Activated CD4-positive, alpha-beta T cell treated with anti-CD3 and anti-CD28 coated beads, Interleukin-2, amount 10 ng/mL, durations not matched to agents 7 days and 5 days (primary cell): ENCODE data around the gene RNF157. TPM values are rescaled to one million over a fixed set of nuclear protein-coding genes. Genes with fewer than 3 reads are reported as not detected.
"Not testable (repeated sequence)": the region's sequence is repeated elsewhere in the genome, so short reads cannot be mapped to it uniquely, and the experiment has no call there.

Experiments used
- CTCF ChIA-PET: fragments of 350-600 bp; sonication (Branson Sonifier 250); formaldehyde crosslinking; loops from one replicate; lab custom pipeline; 2021; ENCODE audit warnings: antibody characterized with exemption; lab: Charles Lee
- POLR2A ChIA-PET: fragments of 350-600 bp; sonication (Branson Sonifier 250); formaldehyde crosslinking; loops from one replicate; lab custom pipeline; 2021; ENCODE audit warnings: antibody characterized with exemption; lab: Charles Lee
- DNase-seq: peaks from one replicate; pipeline ENCODE4 v3.0.0-alpha.2; 2020
- H3K27ac Mint-ChIP-seq: one replicate; pipeline ENCODE4 v1.8.0; 2021; ENCODE audit warnings: mild to moderate bottlenecking, moderate library complexity, mixed read lengths
- H3K27me3 Mint-ChIP-seq: one replicate; pipeline ENCODE4 v1.8.0; 2021; ENCODE audit warnings: mixed read lengths
- H3K36me3 Mint-ChIP-seq: one replicate; pipeline ENCODE4 v1.8.0; 2021; ENCODE audit warnings: low read depth, mixed read lengths
- H3K4me1 Mint-ChIP-seq: one replicate; pipeline ENCODE4 v1.8.0; 2021; ENCODE audit warnings: mixed read lengths
- H3K4me3 Mint-ChIP-seq: one replicate; pipeline ENCODE4 v1.8.0; 2021; ENCODE audit warnings: mild to moderate bottlenecking, moderate library complexity, mixed read lengths
- H3K9me3 Mint-ChIP-seq: one replicate; pipeline ENCODE4 v1.8.0; 2021; ENCODE audit warnings: mixed read lengths
- total RNA-seq, 2 experiments: library from RNA; stranded (reverse); gene quantifications; one replicate each; pipeline ENCODE4 v1.2.3, GENCODE V29; 2021

Gene RNF157
- total RNA-seq, 2 experiments from 2014 or later: 121 to 129 TPM

- Mint-ChIP-seq H3K9me3 (peaks cover 2% of the 10 kb centered on the region), H3K27me3 (no peaks in the 10 kb centered on the region), H3K36me3 (peaks cover 3% of the 10 kb centered on the region), H3K4me1 (peaks cover 75% of the 10 kb centered on the region), H3K27ac (peak overlapping the region; percentile 31), H3K4me3 (no peak overlapping the region)
- no peak for DNase-seq
- ChIA-PET POLR2A (no interaction called here), CTCF (no interaction called here)
These were observed 9.8 kb upstream of the RNF157 start for GRCh38 chr17:76250141-76250540.

GRCh38 chr17:76248013-76248782, 7.9 kb upstream of the RNF157 start:
- Mint-ChIP-seq H3K4me1 (peaks cover 86% of the 10 kb centered on the region), H3K9me3 (no peaks in the 10 kb centered on the region), H3K27me3 (no peaks in the 10 kb centered on the region), H3K36me3 (peaks cover 3% of the 10 kb centered on the region), H3K4me3 (no peak overlapping the region), H3K27ac (peak overlapping the region; percentile 78)
- DNase-seq: no peak
- ChIA-PET CTCF (interaction anchor here (1.1 to 5.2 kb wide), 7 partner anchors 10 to 66 kb away, joined by 3 to 40 read pairs (median 7); partner anchors contain the start of gene UBALD2), POLR2A (interaction anchor here (0.8 kb wide), 1 partner anchor 20 kb away, joined by 4 read pairs; no protein-coding TSS in a partner anchor)

GRCh38 chr17:76247304-76247703, 7.0 kb upstream of the RNF157 start:
- Mint-ChIP-seq H3K9me3 (no peaks in the 10 kb centered on the region), H3K27me3 (no peaks in the 10 kb centered on the region), H3K4me1 (peaks cover 86% of the 10 kb centered on the region), H3K36me3 (peaks cover 6% of the 10 kb centered on the region), H3K4me3 (no peak overlapping the region), H3K27ac (peak overlapping the region; percentile 92)
- ChIA-PET CTCF (interaction anchor here (1.1 to 5.2 kb wide), 10 partner anchors 8 to 126 kb away, joined by 3 to 40 read pairs (median 5); partner anchors contain the start of gene UBALD2), POLR2A (interaction anchor here (0.6 to 1.7 kb wide), 4 partner anchors 21 to 147 kb away, joined by 4 to 45 read pairs (median 8); no protein-coding TSS in a partner anchor)
- no peak for DNase-seq

GRCh38 chr17:76246080-76247066, 6.1 kb upstream of the RNF157 start:
- Mint-ChIP-seq H3K9me3 (no peaks in the 10 kb centered on the region), H3K4me3 (peak overlapping the region; percentile 62), H3K27ac (peak overlapping the region; percentile 92), H3K36me3 (peaks cover 6% of the 10 kb centered on the region), H3K27me3 (no peaks in the 10 kb centered on the region), H3K4me1 (peaks cover 86% of the 10 kb centered on the region)
- DNase-seq: peak; percentile 86
- POLR2A ChIA-PET: interaction anchor here (0.6 to 2.1 kb wide), 11 partner anchors 10 to 146 kb away, joined by 3 to 45 read pairs (median 6); partner anchors contain the start of gene UBALD2
- CTCF ChIA-PET: interaction anchor here (0.9 to 5.2 kb wide), 17 partner anchors 8 to 125 kb away, joined by 3 to 40 read pairs (median 4); partner anchors contain the start of gene UBALD2

GRCh38 chr17:76244721-76245120, 4.4 kb upstream of the RNF157 start:
- CTCF ChIA-PET: interaction anchor here (0.6 to 5.2 kb wide), 6 partner anchors 9 to 448 kb away, joined by 3 to 40 read pairs (median 4); partner anchors contain the start of gene UBALD2
- not testable (repeated sequence) for H3K9me3 Mint-ChIP-seq, DNase-seq, H3K36me3 Mint-ChIP-seq, H3K27me3 Mint-ChIP-seq, H3K4me3 Mint-ChIP-seq
- Mint-ChIP-seq H3K4me1 (peaks cover 79% of the 10 kb centered on the region), H3K27ac (peak overlapping the region; percentile 92)
- POLR2A ChIA-PET: interaction anchor here (2.1 kb wide), 1 partner anchor 20 kb away, joined by 27 read pairs; the partner anchor contains the start of gene UBALD2

- Mint-ChIP-seq H3K4me1 (peaks cover 79% of the 10 kb centered on the region), H3K9me3 (no peaks in the 10 kb centered on the region), H3K36me3 (peaks cover 5% of the 10 kb centered on the region), H3K4me3 (no peak overlapping the region), H3K27me3 (no peaks in the 10 kb centered on the region), H3K27ac (peak overlapping the region; percentile 92)
- no peak for DNase-seq
- ChIA-PET CTCF (interaction anchor here (0.7 to 5.2 kb wide), 8 partner anchors 10 to 122 kb away, joined by 3 to 40 read pairs (median 4); partner anchors contain the start of gene UBALD2), POLR2A (interaction anchor here (0.6 kb wide), 1 partner anchor 23 kb away, joined by 7 read pairs; no protein-coding TSS in a partner anchor)
These were observed 3.8 kb upstream of the RNF157 start for GRCh38 chr17:76243826-76244679.

- Mint-ChIP-seq H3K4me3 (peak overlapping the region; percentile 80), H3K9me3 (peaks cover under 1% of the 10 kb centered on the region), H3K27ac (peak overlapping the region; percentile 89), H3K27me3 (no peaks in the 10 kb centered on the region), H3K4me1 (peaks cover 80% of the 10 kb centered on the region), H3K36me3 (peaks cover 25% of the 10 kb centered on the region)
- ChIA-PET POLR2A (no interaction called here), CTCF (interaction anchor here (0.8 to 1.5 kb wide), 4 partner anchors 13 to 38 kb away, joined by 3 to 7 read pairs (median 4); no protein-coding TSS in a partner anchor)
- DNase-seq: no peak
These were observed 1.5 kb upstream of the RNF157 start for GRCh38 chr17:76241691-76242255.

- peak overlapping the region; percentile 89 for H3K27ac Mint-ChIP-seq
- CTCF ChIA-PET: interaction anchor here (0.8 to 1.5 kb wide), 5 partner anchors 12 to 38 kb away, joined by 3 to 7 read pairs (median 3); no protein-coding TSS in a partner anchor
- DNase-seq: no peak
- no peaks in the 10 kb centered on the region for H3K27me3 Mint-ChIP-seq
- peak overlapping the region; percentile 80 for H3K4me3 Mint-ChIP-seq
- H3K4me1 Mint-ChIP-seq: peaks cover 79% of the 10 kb centered on the region
- H3K9me3 Mint-ChIP-seq: peaks cover 2% of the 10 kb centered on the region
- POLR2A ChIA-PET: no interaction called here
- H3K36me3 Mint-ChIP-seq: peaks cover 28% of the 10 kb centered on the region
These were observed 878 bp upstream of the RNF157 start for GRCh38 chr17:76241204-76241538.

- ChIA-PET CTCF (interaction anchor here (0.7 kb wide), 1 partner anchor 95 kb away, joined by 3 read pairs; no protein-coding TSS in a partner anchor), POLR2A (no interaction called here)
- no peak for DNase-seq
- H3K9me3 Mint-ChIP-seq: peaks cover 2% of the 10 kb centered on the region
- peaks cover 75% of the 10 kb centered on the region for H3K4me1 Mint-ChIP-seq
- H3K4me3 Mint-ChIP-seq: peak overlapping the region; percentile 85
- no peaks in the 10 kb centered on the region for H3K27me3 Mint-ChIP-seq
- H3K36me3 Mint-ChIP-seq: peaks cover 35% of the 10 kb centered on the region
- peak overlapping the region; percentile 86 for H3K27ac Mint-ChIP-seq
These were observed 587 bp downstream of the RNF157 start for GRCh38 chr17:76239538-76240274.

GRCh38 chr17:76238847-76239537, 1.3 kb downstream of the RNF157 start:
- peaks cover 75% of the 10 kb centered on the region for H3K4me1 Mint-ChIP-seq
- peak overlapping the region; percentile 85 for H3K27ac Mint-ChIP-seq
- no peaks in the 10 kb centered on the region for H3K27me3 Mint-ChIP-seq
- peak overlapping the region; percentile 85 for H3K4me3 Mint-ChIP-seq
- ChIA-PET CTCF (interaction anchor here (0.5 to 1.6 kb wide), 8 partner anchors 7 to 118 kb away, joined by 3 to 4 read pairs (median 3); no protein-coding TSS in a partner anchor), POLR2A (no interaction called here)
- H3K9me3 Mint-ChIP-seq: peaks cover 2% of the 10 kb centered on the region
- DNase-seq: no peak
- peaks cover 41% of the 10 kb centered on the region for H3K36me3 Mint-ChIP-seq
